ENCODE measurements around the gene GSG1.
"Not testable (repeated sequence)": the region's sequence is repeated elsewhere in the genome, so short reads cannot be mapped to it uniquely, and the experiment has no call there.

Gene GSG1

GRCh38 chr12:13084898-13085640, 18.4 kb downstream of the GSG1 start:
- FAIRE-seq, result no peak
- TF ChIP-seq CTCF (IDR thresholded peaks at IDR 0.05; ENCODE audit: insufficient read depth, missing control alignments), result no peak
- no peak for DNase-seq (ENCODE audit: insufficient read length, low spot score)

GRCh38 chr12:13083638-13084037, 19.8 kb downstream of the GSG1 start:
- not testable (repeated sequence) for DNase-seq (ENCODE audit: insufficient read length, low spot score); FAIRE-seq

GRCh38 chr12:13082861-13083260, 20.6 kb downstream of the GSG1 start:
- TF ChIP-seq CTCF (IDR thresholded peaks at IDR 0.05; ENCODE audit: insufficient read depth, missing control alignments), result no peak
- DNase-seq (ENCODE audit: insufficient read length, low spot score) (no peak), FAIRE-seq (no peak)

GRCh38 chr12:13080266-13080665, 23.2 kb downstream of the GSG1 start:
- TF ChIP-seq CTCF (IDR thresholded peaks at IDR 0.05; ENCODE audit: insufficient read depth, missing control alignments), result no peak
- DNase-seq (ENCODE audit: insufficient read length, low spot score) (no peak), FAIRE-seq (no peak)

GRCh38 chr12:13079440-13079906, 24.0 kb downstream of the GSG1 start:
- no peak for TF ChIP-seq CTCF (IDR thresholded peaks at IDR 0.05; ENCODE audit: insufficient read depth, missing control alignments)
- DNase-seq (ENCODE audit: insufficient read length, low spot score) (no peak), FAIRE-seq (no peak)

GRCh38 chr12:13075786-13076570, 27.5 kb downstream of the GSG1 start:
- no peak for DNase-seq (ENCODE audit: insufficient read length, low spot score)
- TF ChIP-seq CTCF (IDR thresholded peaks at IDR 0.05; ENCODE audit: insufficient read depth, missing control alignments), result no peak
- no peak for FAIRE-seq

- FAIRE-seq (no peak), DNase-seq (ENCODE audit: insufficient read length, low spot score) (no peak)
- TF ChIP-seq CTCF (IDR thresholded peaks at IDR 0.05; ENCODE audit: insufficient read depth, missing control alignments), result no peak
Measured at GRCh38 chr12:13075118-13075480, 28.4 kb downstream of the GSG1 start.

Data from D721Med (cell line).